ENCODE measurements around the gene EDN1. TPM values are rescaled to one million over a fixed set of nuclear protein-coding genes. Genes with fewer than 3 reads are reported as not detected.

EDN1 gene
- total and polyA plus RNA-seq, 9 of the 15 experiments (the other 6 are each of a cell fraction or from before 2014, with no cell fraction given): 0.03 to 0.06 TPM; not detected in 7

GRCh38 chr6:12265791-12266190 lies 24.4 kb upstream of the EDN1 start:
- H2AFZ ChIP-seq (ENCODE audit: low read depth, low read length): no peak overlapping the region
- H3K9me1 ChIP-seq (ENCODE audit: control insufficient read depth, insufficient read depth, low read length): no peaks in the 10 kb centered on the region
- H3K79me2 ChIP-seq (ENCODE audit: control insufficient read depth, insufficient read depth, low read length): no peaks in the 10 kb centered on the region
- ATAC-seq (no peak), FAIRE-seq (no peak), DNase-seq (ENCODE audit: extremely low read depth in 1 of 4, low spot score in 3 of 4) (no peak)
- intact Hi-C loops (cut with micrococcal nuclease): no loop called here
- no peaks in the 10 kb centered on the region for H3K4me1 ChIP-seq (replicated peaks in 1 of 2; ENCODE audit: control insufficient read depth in 2 of 2, insufficient read depth in 2 of 2, low read length in 2 of 2)
- H3K36me3 ChIP-seq (ENCODE audit: control insufficient read depth, insufficient read depth, low read length): no peaks in the 10 kb centered on the region
- no peak overlapping the region for H3K4me2 ChIP-seq (ENCODE audit: insufficient read depth, low read length)
- no peak overlapping the region for H3K4me3 ChIP-seq
- in situ Hi-C loops (cut with MboI): no loop called here
- no peak overlapping the region for H3K27ac ChIP-seq (ENCODE audit: extremely low read depth, low read depth, low read length)
- TF ChIP-seq ZNF124 (CRISPR knock-in tag; IDR thresholded peaks at IDR 0.05) (no peak), EGR1 (conservative IDR thresholded peaks at IDR 0.05) (0 out of 2 replicates have a peak, but pooled peaks have one; percentile 20), RBBP5 (IDR thresholded peaks at IDR 0.05; ENCODE audit: borderline replicate concordance, insufficient read depth, low read length, poor library complexity, severe bottlenecking) (no peak), ZBTB2 (IDR thresholded peaks at IDR 0.05) (no peak), CTCFL (IDR thresholded peaks at IDR 0.05; ENCODE audit: borderline replicate concordance, insufficient read depth, low read depth, low read length, poor library complexity, severe bottlenecking) (no peak), HNRNPL (IDR thresholded peaks at IDR 0.05; ENCODE audit: low read depth, low read length) (no peak), FOSL1 (tag; conservative IDR thresholded peaks at IDR 0.05) (peak; percentile 60), ARID3A (IDR thresholded peaks at IDR 0.05; ENCODE audit: borderline replicate concordance, low read depth, low read length) (no peak), ZNF76 (CRISPR knock-in tag; IDR thresholded peaks at IDR 0.05; ENCODE audit: borderline replicate concordance) (no peak), XRCC4 (IDR thresholded peaks at IDR 0.05; ENCODE audit: extremely low read depth, insufficient read depth, insufficient read length) (no peak), ZNF449 (CRISPR knock-in tag; IDR thresholded peaks at IDR 0.05) (no peak), NR2C2 (CRISPR knock-in tag; IDR thresholded peaks at IDR 0.05) (no peak), NR2C2 (tag; IDR thresholded peaks at IDR 0.05) (no peak), CTCF (IDR thresholded peaks at IDR 0.05 in 2 of 3, conservative IDR thresholded peaks at IDR 0.05 in 1 of 3; ENCODE audit: insufficient read depth in 2 of 3, low read depth in 1 of 3, low read length in 3 of 3) (no peak)
- no TSS peak for BruUV-seq (replicated peaks)
- 4% methylated on average over 2 of the region's 2 CpGs for WGBS (ENCODE audit: insufficient coverage, low coverage, missing lambda C conversion rate)
- POLR2A ChIA-PET: no interaction called here
- no peak overlapping the region for H3K9ac ChIP-seq (ENCODE audit: insufficient read depth in 1 of 2, low read depth in 2 of 2, low read length in 2 of 2)
- H4K20me1 ChIP-seq (replicated peaks; ENCODE audit: control insufficient read depth, insufficient read depth, low read length): no peaks in the 10 kb centered on the region
- peaks cover 0 to 5% of the 10 kb centered on the region in 2 experiments; a peak in 1 of 5 replicates for H3K27me3 ChIP-seq (ENCODE audit: control insufficient read depth in 2 of 2, insufficient read depth in 2 of 2, low read length in 2 of 2)
- H3K9me3 ChIP-seq (replicated peaks; ENCODE audit: control insufficient read depth, insufficient read depth, low read depth, low read length): no peaks in the 10 kb centered on the region
- CTCF ChIA-PET (ENCODE audit: low intra/inter-chr PET ratio): no interaction called here
